Kidney glomerular epithelial cell (primary cell): ENCODE results near the gene ELOVL1.
A peak's percentile ranks its signal among the peaks of the same experiment; 100 is the strongest.
"Not testable (repeated sequence)": the region's sequence is repeated elsewhere in the genome, so short reads cannot be mapped to it uniquely, and the experiment has no call there.

Experiments
- DNase-seq: peaks from one replicate; lab custom pipeline; 2025; lab: John Stamatoyannopoulos, UW

ELOVL1 gene

GRCh38 chr1:43381612-43382011, 13.8 kb upstream of the ELOVL1 start:
- no peak for DNase-seq

- DNase-seq: no peak
Observed at GRCh38 chr1:43379476-43379875, 11.7 kb upstream of the ELOVL1 start.

- no peak for DNase-seq
Observed at GRCh38 chr1:43377831-43378230, 10.0 kb upstream of the ELOVL1 start.

- DNase-seq: no peak
Observed at GRCh38 chr1:43376723-43377235, 9.0 kb upstream of the ELOVL1 start.

GRCh38 chr1:43373066-43373940, 5.5 kb upstream of the ELOVL1 start:
- peak; percentile 57 for DNase-seq

- peak; percentile 7 for DNase-seq
Observed at GRCh38 chr1:43372172-43372571, 4.4 kb upstream of the ELOVL1 start.

- no peak for DNase-seq
Observed at GRCh38 chr1:43370564-43370963, 2.8 kb upstream of the ELOVL1 start.

- DNase-seq: not testable (repeated sequence)
Observed at GRCh38 chr1:43369779-43370178, 2.0 kb upstream of the ELOVL1 start.

GRCh38 chr1:43368646-43369020, 822 bp upstream of the ELOVL1 start:
- peak; percentile 49 for DNase-seq

GRCh38 chr1:43367026-43367903, 546 bp downstream of the ELOVL1 start:
- peak; percentile 52 for DNase-seq

GRCh38 chr1:43366601-43367025, 1.2 kb downstream of the ELOVL1 start:
- DNase-seq: no peak

- DNase-seq: no peak
Observed at GRCh38 chr1:43366179-43366578, 1.6 kb downstream of the ELOVL1 start.

- no peak for DNase-seq
Observed at GRCh38 chr1:43365678-43366077, 2.1 kb downstream of the ELOVL1 start.

GRCh38 chr1:43363935-43364525, 3.8 kb downstream of the ELOVL1 start:
- DNase-seq: no peak

GRCh38 chr1:43363283-43363934, 4.4 kb downstream of the ELOVL1 start:
- DNase-seq: no peak

- no peak for DNase-seq
Observed at GRCh38 chr1:43360616-43361015, 7.2 kb downstream of the ELOVL1 start.

- peak; percentile 26 for DNase-seq
Observed at GRCh38 chr1:43359696-43360095, 8.1 kb downstream of the ELOVL1 start.

GRCh38 chr1:43358746-43359693, 8.8 kb downstream of the ELOVL1 start, which contains the start of gene CDC20:
Gene CDC20 (plus strand): TSS chr1:43358981. CDS start chr1:43359216, 235 bp downstream.
- peak; percentile 97 for DNase-seq

- DNase-seq: peak; percentile 47
Observed at GRCh38 chr1:43358121-43358745, 9.6 kb downstream of the ELOVL1 start.

GRCh38 chr1:43357251-43357650, 10.6 kb downstream of the ELOVL1 start:
- DNase-seq: no peak
